Tibial artery (tissue), 4 donors: ENCODE data around the gene FGF12.
A peak's percentile ranks its signal among the peaks of the same experiment; 100 is the strongest.

ENCODE experiments used
- DNase-seq, 2 donors: peaks; one replicate each; pipeline ENCODE4 v3.0.0-alpha.2; 2019
- H3K27ac ChIP-seq, 2 donors: fragments of 200-600 bp; sonication (generic) in 1 of 2; 1 replicate in 1 of 2; 2 replicates in 1 of 2; pipeline ENCODE4 v1.5.1; 2018 to 2019; ENCODE audit warnings: mild to moderate bottlenecking in 1 of 2
- H3K27me3 ChIP-seq, 2 donors: fragments of 200-600 bp; sonication (generic) in 1 of 2; one replicate each; pipeline versions ENCODE4 v1.5.1 to v1.6.0; 2016 to 2019
- H3K36me3 ChIP-seq, 3 donors: fragments of 200-600 bp; sonication (generic) in 2 of 3; one replicate each; pipeline ENCODE4 v1.5.1; 2016 to 2019; ENCODE audit warnings: mild to moderate bottlenecking in 2 of 3
- H3K4me1 ChIP-seq, 4 donors: fragments of 200-600 bp; sonication (generic) in 2 of 4; 1 replicate in 3 of 4; 2 replicates in 1 of 4; pipeline ENCODE4 v1.5.1; 2016 to 2019
- H3K4me3 ChIP-seq, 2 donors: fragments of 200-600 bp; sonication (generic) in 1 of 2; 1 replicate in 1 of 2; 2 replicates in 1 of 2; pipeline ENCODE4 v1.5.1; 2018 to 2019; ENCODE audit warnings: mild to moderate bottlenecking in 2 of 2
- H3K9me3 ChIP-seq, 3 donors: fragments of 200-600 bp; sonication (generic) in 1 of 3; one replicate each; pipeline ENCODE4 v1.5.1; 2016 to 2019
- CTCF ChIP-seq, 2 experiments: fragments of 200-600 bp in 1 of 2; fragments of 450-650 bp in 1 of 2; IDR thresholded peaks; one replicate each; pipeline ENCODE4 v1.5.1; 2017 to 2019; ENCODE audit warnings: antibody characterized with exemption in 2 of 2, mild to moderate bottlenecking in 1 of 2, moderate library complexity in 1 of 2
- intact Hi-C: fragments of 100-400 bp; cut with DNase I; formaldehyde crosslinking; loops from one replicate; pipeline ENCODE4 v1.15.0; 2023; ENCODE audit warnings: low total_unique reads

Gene FGF12

GRCh38 chr3:192514754-192515663, 212.3 kb downstream of the FGF12 start:
- Histone ChIP-seq H3K27ac (no peak overlapping the region), H3K36me3 (no peaks in the 10 kb centered on the region), H3K4me3 (peak overlapping the region; percentile 33 to 47), H3K9me3 (no peaks in the 10 kb centered on the region), H3K4me1 (peaks cover 0 to 20% (median 10%) of the 10 kb centered on the region in 4 donors), H3K27me3 (peaks cover 0 to 27% of the 10 kb centered on the region in 2 donors)
- intact Hi-C loops = no loop called here
- TF ChIP-seq CTCF (IDR thresholded peaks at IDR 0.05) = no peak
- peak in 1 of 2 donors; percentile 61 for DNase-seq

- DNase-seq = no peak
- no peak overlapping the region for H3K27ac ChIP-seq
- no peak for TF ChIP-seq CTCF (IDR thresholded peaks at IDR 0.05)
- peak overlapping the region; percentile 33 to 47 for H3K4me3 ChIP-seq
- intact Hi-C loops = no loop called here
- H3K4me1 ChIP-seq = peaks cover 0 to 20% (median 10%) of the 10 kb centered on the region in 4 donors
- no peaks in the 10 kb centered on the region for H3K9me3 ChIP-seq
- peaks cover 0 to 27% of the 10 kb centered on the region in 2 donors for H3K27me3 ChIP-seq
- no peaks in the 10 kb centered on the region for H3K36me3 ChIP-seq
Measured at GRCh38 chr3:192514081-192514753, 213.1 kb downstream of the FGF12 start.

GRCh38 chr3:192505731-192506130, 221.6 kb downstream of the FGF12 start:
- no peak overlapping the region for H3K27ac ChIP-seq
- H3K9me3 ChIP-seq = no peaks in the 10 kb centered on the region
- H3K27me3 ChIP-seq = no peaks in the 10 kb centered on the region
- no peaks in the 10 kb centered on the region for H3K4me1 ChIP-seq
- intact Hi-C loops = no loop called here
- no peaks in the 10 kb centered on the region for H3K36me3 ChIP-seq
- no peak overlapping the region for H3K4me3 ChIP-seq
- no peak for DNase-seq
- no peak for TF ChIP-seq CTCF (IDR thresholded peaks at IDR 0.05)

- TF ChIP-seq CTCF (IDR thresholded peaks at IDR 0.05) = no peak
- Histone ChIP-seq H3K4me3 (no peak overlapping the region), H3K4me1 (no peaks in the 10 kb centered on the region), H3K36me3 (no peaks in the 10 kb centered on the region), H3K9me3 (no peaks in the 10 kb centered on the region), H3K27me3 (no peaks in the 10 kb centered on the region), H3K27ac (no peak overlapping the region)
- no peak for DNase-seq
- intact Hi-C loops = no loop called here
Measured at GRCh38 chr3:192501401-192501800, 225.9 kb downstream of the FGF12 start.

- DNase-seq = no peak
- no peak for TF ChIP-seq CTCF (IDR thresholded peaks at IDR 0.05)
- H3K36me3 ChIP-seq = no peaks in the 10 kb centered on the region
- intact Hi-C loops = no loop called here
- no peaks in the 10 kb centered on the region for H3K9me3 ChIP-seq
- no peak overlapping the region for H3K4me3 ChIP-seq
- no peak overlapping the region for H3K27ac ChIP-seq
- H3K27me3 ChIP-seq = no peaks in the 10 kb centered on the region
- no peaks in the 10 kb centered on the region for H3K4me1 ChIP-seq
Measured at GRCh38 chr3:192496905-192497587, 230.3 kb downstream of the FGF12 start.
